RPMI7951 (cell line): ENCODE results near the gene DAB1. TPM values are rescaled to one million over a fixed set of nuclear protein-coding genes. Genes with fewer than 3 reads are reported as not detected.
"Not testable (repeated sequence)": the region's sequence is repeated elsewhere in the genome, so short reads cannot be mapped to it uniquely, and the experiment has no call there.

Experiments
- DNase-seq: peaks from one replicate; pipeline ENCODE4 v3.0.0-alpha.2; 2012; ENCODE audit warnings: low read depth
- total RNA-seq: library from RNA; depleted of rRNA; stranded (reverse); fragments of >200 nt; shearing (Covaris generic); gene quantifications from 2 replicates; pipeline ENCODE4 v1.2.3, GENCODE V29; 2014

DAB1 gene
- total RNA-seq, 1 experiment from 2014 or later = not detected

DNA sequence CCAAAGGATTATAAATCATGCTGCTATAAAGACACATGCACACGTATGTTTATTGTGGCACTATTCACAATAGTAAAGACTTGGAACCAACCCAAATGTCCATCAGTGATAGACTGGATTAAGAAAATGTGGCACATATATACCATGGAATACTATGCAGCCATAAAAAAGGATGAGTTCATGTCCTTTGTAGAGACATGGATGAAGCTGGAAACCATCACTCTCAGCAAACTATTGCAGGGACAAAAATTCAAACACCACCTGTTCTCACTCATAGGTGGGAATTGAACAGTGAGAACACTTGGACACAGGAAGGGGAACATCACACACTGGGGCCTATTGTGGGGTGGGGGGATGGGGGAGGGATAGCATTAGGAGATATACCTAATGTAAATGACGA is 203.0 kb downstream of the DAB1 start:
- not testable (repeated sequence) for DNase-seq

DNA sequence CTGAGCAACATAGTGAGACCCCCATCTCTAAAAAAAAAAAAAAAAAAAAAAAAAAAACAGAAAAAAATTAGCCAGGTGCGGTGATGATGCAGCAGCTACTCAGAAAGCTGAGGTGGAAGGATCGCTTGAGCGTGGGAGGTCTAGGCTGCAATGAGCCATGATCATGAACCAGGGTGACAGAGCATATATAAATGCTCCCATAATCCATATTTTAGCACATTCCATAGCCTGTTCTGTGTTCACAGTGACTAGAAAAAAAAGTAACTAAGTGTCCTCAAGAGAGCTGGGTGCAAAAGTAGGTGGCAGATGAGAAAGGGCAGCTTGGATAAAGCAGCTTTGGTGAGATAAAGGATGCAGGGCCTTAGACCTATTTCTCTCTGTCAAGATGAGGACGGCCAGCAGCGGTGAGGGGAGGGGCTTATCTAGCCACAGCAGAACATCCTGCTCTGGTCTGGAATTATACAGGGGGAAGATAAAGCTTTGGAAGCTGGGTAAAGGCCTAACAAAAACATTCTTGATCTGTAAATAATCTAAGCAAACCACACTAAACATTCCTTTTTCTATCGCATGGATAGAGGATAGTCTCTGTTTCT is 205.3 kb downstream of the DAB1 start:
- no peak for DNase-seq

DNA sequence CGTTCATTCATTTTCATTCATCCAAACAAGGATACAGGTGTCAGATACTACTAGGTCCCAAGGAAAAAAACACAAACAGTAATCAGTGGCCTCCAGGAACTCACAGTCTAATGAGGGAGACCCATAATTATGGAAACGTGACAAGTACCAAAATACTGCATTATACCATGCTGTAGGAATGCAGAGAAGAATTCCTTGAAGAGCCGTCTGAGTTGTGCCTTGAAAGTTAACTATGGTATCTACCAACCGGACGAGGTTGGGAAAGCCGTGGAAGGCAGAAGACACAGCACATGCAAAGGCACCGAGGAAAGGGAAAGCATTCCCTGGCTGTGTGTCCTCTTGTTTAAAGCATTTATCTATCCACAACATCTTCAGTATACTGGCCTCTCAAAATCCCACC is 206.0 kb downstream of the DAB1 start:
- DNase-seq = no peak

DNA sequence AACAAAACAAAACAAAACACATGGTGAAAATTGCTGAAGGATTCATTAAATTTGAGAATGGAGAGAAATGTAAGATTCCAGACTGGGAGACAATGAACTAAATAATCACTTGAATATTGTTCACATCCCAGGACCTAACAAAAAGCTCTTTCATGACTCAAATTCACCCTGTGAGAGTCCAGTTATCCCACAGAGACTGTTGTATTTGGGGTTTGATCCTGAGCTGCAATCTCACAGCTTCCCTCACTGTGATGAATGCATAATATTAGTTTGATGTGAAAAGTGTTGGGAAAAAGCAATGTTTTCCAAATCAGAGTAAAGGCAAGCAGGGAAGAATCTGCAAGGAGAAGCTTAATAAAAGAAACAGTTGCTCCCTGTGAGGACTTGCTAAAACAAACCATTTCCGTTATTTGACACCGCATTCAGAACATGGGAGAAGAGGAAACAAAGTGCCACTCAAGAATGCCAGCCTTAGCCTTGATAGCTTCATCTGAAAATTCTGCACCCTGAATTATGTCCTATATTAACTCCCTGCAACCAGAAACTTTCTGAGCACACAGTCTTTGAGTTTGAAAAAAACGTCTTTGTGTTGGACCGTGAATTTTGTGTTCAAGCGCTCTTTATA is 208.8 kb downstream of the DAB1 start:
- no peak for DNase-seq

DNA sequence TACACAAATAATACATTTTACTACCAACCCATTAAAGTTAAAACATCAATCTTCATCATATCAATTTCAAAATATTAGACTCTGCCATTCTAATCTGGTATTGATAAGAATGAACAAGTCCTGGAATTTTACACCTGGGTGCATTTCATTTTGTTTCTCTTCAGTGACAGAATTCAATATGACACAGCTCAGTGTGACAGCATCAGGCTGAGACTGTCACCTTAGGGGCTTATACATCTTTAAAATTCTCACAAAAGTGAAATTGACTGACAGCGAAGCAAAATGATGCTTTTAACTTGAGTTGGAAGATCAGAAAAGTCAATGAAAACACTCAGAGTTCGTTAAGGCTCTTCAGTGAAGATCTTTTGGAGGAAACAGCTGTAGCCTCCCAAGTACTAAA is 213.0 kb downstream of the DAB1 start:
- no peak for DNase-seq

DNA sequence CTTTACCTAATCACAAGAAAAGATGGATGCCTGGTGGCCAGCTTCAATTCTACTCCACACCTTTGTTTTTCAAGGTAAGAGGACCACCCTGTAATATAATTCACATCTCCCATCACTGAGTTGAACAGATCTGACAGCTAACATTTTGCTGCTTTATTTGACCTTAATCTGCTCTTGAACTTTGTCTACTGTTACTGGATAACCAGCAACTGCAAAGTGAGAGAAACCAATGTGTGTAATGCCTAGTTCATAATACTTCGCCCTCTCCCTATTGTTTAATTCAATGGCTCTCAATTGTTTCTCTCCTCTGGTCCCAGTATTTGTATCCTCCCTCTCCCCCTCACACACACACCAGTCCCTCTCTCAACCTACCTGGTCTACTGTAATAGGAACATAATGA is 214.4 kb downstream of the DAB1 start:
- DNase-seq = no peak

DNA sequence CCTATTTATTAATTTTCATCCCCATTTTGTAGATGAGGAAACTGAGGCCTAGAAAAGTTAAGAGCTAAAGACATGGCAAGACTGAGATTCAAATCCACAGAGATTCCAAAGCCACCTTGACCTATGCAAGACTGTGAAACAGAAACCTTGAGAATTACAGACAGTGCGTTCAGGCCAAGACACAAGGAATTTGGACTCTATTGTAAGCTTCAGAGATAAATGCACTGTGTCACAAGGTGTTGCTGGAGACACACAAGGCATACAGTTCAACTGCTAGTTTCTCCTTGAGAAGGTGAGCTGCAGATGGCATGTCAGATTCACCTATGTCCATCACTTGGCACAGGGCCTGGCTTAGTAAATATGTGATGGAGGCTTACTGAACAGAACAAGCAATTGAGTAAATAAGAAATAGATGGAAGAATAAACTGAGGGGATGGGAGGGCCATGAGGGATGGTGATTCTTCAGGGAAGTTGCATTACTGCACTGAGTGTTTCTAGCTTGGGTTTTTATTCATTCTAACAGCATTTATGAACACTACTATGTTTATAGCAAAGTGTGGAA is 215.0 kb downstream of the DAB1 start:
- DNase-seq = no peak

DNA sequence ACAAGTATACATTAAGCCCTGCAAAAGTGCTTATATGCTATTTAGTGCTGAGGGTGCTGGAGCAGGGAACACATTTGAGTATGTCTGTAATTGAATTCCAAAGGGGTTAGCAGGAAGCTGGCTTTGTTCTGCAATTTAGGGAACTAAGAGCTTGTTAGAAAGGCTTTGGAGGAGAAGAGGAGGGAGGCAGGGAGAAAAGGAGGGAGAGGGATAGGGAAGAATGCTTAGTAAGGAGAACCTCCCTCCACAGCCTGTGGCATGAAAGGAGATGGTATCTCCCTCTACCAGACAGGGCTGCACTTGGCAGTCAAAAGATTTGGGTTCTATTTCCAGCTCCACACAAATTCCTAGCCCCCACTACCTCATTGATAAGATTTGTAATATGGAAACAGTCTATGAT is 217.8 kb downstream of the DAB1 start:
- DNase-seq = no peak

DNA sequence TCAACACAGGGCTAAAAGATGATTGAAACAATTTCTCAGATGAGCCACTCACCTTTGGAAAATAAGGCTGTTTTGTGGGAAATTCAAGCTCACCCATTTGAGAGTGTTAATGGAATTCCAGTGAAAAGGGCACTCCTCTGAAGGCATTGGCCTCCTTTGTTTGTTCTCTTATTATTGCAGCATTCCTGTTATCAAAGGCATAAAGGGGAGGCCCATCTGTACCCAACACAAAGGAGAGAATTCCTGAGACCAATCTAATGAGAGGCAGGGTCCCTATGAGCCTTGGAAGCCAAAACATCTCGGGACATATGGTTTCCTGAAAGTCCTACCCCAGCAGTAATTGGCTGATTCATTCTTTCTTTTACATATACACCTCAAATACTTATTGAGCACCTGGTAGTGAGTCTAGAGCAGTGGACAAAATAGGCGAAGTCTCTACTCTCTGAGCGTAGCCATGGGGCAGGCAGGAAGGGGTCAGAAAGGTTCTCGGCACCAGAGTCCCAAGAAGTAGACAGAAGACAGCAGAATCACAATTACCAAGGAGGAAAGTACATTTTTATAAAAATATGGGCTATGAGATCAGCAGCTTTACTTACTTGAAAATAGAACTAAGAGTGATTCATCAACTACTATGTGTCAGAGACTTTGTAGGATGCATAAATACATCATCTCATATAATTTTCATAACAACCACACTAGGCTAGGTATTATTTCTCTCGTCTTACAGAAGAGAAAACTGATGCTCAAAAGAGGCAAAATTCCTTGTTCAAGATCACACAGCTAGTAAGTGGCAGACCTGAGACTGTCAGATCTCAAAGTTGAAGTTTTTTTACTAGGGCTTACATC is 218.7 kb downstream of the DAB1 start:
- no peak for DNase-seq

DNA sequence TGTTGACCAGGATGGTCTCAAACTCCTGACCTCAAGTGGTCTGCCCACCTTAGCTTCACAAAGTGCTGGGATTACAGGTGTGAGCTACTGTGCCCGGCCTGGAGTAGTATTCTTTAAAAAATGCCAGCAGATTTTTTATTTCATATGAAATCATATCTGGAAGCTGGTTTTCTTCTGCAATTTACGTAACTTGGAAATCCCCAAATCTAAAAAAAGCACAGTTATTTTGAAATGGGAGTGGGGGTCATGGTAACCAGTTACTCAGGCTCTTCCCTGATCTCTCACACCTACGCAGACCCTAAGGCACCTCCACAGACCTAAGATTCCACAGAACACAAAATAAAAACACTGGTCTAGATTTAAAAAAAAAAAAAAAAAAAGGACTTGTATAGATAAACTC is 219.8 kb downstream of the DAB1 start:
- DNase-seq = no peak

DNA sequence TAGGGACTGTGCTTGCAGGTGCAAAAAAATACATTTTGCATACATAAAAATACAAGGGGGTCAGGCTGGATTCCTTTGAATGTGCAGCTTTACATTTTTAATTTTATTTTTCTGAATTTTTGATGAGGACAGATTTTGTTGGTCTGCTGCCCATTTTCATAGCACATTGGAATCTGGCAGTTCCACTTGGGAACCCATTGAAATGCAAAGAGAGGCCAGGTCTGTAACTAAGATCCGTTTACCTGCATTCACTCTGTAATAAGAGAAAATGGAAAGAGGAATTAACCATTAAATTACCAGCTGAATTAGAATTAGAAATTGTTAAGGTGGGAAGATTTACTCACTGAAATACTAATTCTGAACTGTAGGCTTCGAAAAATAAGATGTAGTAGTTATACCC is 221.6 kb downstream of the DAB1 start:
- no peak for DNase-seq

DNA sequence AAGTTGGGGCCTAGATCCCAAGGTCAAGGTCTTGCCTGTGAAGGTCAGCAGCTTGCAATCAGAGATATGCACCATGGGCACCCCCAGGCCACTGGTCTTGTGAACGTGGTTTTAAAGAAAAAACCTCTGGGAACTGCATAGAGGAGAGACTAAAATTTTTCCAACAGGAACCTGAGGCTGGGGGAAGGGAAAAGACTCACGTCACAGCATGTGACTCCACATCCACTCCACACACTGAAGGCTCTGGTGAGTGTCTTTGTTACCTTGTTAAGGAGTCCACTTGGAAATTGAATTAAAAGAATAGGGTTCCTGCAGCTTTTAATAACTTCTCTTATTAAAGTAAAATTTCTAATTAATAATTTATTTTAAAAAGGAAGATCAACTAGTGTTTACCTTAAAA is 224.9 kb downstream of the DAB1 start:
- no peak for DNase-seq

DNA sequence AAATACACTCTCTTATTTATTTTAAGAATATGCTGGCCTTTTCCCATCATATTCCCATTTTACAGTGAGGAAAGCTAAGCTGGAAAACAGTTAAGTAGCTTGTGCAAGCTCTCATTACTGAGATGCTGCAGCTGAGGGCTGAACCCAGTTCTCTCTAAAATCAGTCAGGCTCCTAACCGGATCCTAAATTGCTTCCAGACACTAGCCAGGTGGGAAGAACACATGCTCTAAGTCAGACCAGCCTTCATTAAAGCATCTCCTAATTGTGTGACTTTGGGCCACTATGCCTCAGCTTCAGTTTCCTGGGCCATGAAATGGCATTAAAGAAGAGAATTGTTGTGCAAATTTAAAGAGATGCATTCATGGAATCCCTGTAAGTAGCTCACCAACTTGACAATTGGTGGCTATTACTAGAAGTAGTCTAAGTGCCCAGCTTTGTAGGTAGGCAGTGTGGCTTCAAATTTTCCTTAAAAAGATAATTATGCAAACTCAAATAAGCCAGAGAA is 228.4 kb downstream of the DAB1 start:
- no peak for DNase-seq

DNA sequence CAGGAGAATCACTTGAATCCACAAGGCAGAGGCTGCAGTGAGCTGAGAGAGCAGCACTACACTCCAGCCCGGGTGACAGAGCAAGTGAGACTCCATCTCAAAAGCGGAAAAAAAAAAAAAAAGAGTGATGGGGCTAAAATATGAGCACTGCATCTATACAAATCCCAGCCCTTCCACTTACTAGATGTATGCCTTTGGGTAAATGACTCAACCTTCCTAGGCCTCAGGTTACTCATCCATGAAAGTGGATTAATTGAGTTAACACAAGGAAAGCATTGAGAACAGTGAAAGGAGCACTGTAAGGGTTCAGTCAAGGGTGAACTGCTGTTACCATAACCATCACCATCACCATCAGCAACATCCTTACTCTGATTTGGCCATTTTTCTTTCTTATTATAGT is 231.6 kb downstream of the DAB1 start:
- peak; percentile 20 for DNase-seq

DNA sequence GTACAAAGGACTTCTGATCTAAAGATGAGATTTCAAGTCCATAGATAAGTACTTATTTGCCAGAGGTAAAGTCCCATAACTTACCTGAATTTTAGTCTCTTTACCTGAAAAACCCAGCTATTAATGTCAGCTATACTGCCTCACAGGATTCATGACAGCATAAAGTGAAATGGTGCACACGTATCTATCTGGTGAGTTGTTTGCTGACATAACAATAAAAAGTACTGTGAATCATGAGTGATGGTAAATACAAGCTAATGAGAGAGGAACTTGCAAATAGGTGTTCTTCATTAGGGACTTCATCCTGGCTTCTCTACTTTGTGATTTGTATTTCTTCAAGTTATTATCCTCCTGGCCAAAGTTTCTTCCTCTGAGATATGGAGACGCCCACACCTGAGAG is 233.0 kb downstream of the DAB1 start:
- no peak for DNase-seq

DNA sequence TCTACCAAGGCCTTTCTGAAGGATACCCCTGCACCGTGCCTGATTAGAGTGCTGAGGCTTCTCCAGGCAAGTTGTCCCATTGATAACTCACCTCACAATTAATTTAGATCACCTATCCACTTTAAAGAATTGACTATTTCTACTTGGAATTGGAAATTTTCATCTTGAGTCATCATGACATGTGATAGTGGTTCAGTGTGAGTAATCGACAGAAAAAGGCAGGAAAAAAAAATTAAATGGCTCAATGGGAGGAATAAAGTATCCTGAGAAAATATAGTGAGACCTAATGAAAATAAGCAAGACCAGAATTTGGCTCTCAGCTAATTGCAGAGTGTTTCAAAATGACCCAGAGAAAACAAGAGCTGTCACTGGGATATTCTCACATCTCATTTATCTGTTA is 235.7 kb downstream of the DAB1 start:
- DNase-seq = no peak

DNA sequence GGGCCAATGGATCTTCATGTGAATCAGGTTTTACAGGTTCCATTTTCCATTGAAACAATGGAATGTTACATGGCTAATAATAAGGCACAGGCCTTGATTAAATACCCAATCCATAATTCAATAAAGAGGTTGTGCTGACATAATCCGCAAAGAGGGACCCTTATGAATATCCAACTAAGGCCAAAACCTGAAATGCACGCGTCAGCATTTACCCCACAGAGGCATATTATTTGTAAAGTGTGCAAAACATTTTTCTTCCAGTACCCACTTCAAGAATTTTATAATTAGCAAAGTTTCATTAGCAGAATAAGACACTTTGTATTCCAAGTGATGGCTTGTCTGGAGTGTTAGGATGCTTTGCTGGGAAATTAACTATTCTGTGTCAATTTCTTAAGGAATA is 237.4 kb downstream of the DAB1 start:
- no peak for DNase-seq

DNA sequence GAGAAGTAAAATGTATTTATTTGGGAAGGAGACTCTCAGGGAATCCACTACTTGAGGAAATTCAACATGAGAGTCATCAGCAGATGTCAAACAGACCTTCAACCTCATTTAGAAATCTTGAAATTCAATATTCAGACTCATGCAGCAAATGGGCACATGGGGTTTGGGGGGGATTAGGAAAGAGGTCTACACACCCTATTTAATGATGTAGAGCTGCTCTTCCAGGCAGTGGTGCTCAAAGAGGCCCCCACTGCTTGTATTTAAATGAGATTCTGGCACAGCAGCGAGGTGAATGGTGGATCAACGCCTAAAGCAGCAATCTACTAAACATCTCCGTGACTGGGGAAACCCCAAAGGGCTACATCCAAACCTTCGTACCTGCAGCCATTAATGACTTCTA is 244.9 kb downstream of the DAB1 start:
- no peak for DNase-seq

DNA sequence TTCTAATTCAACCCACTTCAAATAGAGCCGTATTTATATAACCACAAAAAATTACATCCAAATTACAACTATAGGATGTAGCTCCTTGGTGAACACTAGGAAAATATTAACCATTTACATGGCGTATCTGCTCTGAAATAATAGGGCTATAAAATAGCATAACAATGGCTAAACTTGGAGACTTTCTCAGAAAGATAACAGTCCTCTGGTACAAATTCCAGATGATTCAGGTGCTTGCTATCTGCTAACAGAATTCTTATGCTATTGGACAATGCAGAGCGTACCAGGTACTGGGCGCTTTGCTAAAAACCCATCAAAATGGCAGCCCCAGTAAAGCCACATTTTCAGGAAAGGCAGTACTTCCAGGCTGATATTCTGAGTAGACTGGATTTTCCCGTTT is 248.4 kb downstream of the DAB1 start:
- no peak for DNase-seq

DNA sequence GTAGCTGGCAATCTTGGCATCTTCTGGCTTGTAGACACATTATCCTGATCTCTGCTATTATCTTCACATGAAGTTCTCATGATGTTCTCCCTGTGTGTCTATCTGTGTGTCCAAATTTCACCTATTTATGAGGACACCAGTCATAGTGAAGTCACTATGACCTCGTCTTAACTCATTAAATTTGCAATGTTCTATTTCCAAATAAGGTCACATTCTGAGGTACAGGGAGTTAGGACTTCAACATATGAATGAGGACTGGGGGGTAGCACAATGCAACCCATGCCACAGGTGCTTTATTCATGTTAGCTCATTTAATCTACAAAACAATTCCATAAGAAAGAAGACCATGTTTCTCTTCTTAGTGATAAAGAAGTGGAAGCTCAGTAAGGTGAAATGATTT is 251.8 kb downstream of the DAB1 start:
- DNase-seq = no peak

DNA sequence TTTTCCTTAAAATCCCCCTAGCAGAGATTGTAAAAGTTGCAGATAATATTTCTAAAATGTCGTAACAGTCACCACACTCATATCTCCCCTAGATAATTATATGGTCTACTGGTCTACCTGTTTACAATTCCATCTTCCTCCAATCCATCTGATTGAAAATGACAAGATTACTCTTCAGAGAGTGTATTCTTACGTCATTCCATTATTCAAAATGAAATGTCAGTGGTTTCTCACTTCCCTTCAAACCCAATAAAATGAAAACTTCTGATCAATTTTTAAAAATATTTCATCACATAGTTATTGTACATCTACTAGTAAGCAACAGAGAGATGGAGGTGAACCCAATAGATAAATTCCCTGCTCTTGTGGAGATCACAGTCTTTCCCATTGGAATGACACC is 255.9 kb downstream of the DAB1 start:
- DNase-seq = no peak

DNA sequence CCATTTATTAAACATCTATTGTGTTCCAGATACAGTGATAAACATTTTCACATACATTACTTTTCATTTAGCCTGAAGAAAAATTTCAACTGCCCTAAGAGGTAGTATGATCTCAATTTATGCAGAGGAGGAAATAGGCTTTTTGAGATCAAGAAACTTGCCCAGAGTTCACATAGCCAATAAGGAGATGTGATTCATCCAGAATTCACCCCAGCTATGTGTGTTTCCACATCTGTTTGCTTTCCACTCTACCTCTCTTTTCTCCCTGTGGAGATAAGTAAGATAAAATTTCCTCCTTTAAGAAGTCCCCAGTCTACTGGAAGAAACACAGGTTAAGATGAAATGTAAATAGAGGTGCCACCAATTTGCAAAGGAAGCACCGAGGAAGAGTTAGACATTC is 258.3 kb downstream of the DAB1 start:
- no peak for DNase-seq

DNA sequence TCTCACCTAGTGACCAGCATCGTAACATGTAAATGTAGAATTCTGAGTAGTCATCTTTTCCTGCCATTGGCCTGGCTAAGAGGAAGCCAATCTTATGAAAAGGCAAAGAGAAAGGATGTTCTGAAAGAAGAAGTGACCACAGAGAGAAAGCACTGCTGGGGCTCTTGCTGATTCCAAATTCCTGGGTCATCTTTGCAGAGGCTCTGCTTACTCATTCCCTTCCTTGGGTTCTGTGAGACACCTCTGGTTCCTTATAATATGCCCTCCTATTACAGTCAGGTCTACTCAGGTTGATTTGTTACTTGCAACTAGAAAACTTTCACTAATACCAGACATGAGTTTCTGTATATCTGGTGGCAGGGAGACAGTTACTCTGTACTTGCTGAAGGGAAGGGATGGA is 259.3 kb downstream of the DAB1 start:
- no peak for DNase-seq
